Stimulated activated CD4-positive, alpha-beta T cell treated with anti-CD3 and anti-CD28 coated beads, Interleukin-12 subunit alpha, Interleukin-12 subunit beta, amount 100 ng/mL, for 48 hours (primary cell): ENCODE data around the gene UNC119B.

Experiments
- DNase-seq, 3 donors: peaks; one replicate each; pipeline ENCODE4 v3.0.0-alpha.2; 2020; ENCODE audit warnings: low read depth in 2 of 3, low spot score in 1 of 3

The UNC119B gene

DNA sequence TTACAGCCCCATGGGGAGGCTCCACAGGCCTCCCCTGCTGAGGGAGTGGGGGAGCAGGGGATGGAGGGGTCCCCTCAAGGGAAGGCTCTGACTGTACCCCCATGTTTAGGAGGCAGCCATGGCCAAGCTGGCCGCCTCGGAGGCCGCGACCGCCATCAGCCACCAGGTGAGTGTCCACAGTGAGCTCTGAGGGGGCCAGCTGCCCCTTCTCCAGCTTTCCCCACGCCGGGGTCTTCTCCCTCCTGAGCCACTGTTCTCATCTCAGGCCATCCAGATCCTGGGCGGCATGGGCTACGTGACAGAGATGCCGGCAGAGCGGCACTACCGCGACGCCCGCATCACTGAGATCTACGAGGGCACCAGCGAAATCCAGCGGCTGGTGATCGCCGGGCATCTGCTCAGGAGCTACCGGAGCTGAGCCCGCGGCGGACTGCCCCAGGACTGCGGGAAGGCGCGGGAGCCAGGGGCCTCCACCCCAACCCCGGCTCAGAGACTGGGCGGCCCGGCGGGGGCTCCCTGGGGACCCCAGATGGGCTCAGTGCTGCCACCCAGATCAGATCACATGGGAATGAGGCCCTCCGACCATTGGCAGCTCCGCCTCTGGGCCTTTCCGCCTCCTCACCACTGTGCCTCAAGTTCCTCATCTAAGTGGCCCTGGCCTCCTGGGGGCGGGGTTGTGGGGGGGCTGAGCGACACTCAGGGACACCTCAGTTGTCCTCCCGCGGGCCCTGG lies 28.9 kb downstream of the UNC119B start:
- DNase-seq, result no peak

DNA sequence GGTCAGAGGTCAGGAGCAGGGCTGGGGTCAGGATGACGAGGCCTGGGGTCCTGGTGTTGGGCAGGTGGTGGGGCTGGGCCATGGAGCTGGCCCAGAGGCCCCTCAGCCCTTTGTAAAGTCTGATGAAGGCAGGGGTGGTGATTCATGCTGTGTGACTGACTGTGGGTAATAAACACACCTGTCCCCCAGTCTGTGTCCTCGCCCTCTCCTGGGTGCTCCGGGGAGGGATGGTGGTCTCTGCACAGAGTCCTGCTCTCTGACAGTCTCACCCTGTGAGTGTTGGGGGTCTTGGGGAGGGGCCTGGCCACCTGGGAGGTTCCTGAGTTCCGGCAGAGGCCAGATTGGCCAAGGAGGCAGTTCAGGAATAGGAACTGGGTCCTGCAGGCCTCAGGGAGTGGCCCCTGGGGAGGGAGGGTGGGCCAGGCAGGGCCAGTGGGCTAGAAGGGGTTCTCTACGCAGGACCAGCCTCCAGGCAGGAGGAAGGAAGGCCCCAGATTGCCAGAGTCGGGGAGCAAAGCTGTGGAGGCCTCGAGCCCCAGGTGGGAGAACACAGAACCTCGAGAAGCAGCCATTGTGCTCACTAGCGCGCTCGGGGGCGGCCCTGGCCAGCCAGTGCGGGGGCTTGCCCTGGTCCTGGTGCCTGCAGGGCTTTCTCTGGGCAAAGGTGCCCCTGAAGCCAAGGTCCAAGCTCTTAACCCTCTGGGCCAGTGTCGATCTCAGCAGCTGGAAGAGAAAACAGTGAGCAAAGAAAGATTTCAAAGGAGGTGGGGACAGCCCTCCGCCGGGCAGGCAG lies 29.8 kb downstream of the UNC119B start:
- no peak for DNase-seq

DNA sequence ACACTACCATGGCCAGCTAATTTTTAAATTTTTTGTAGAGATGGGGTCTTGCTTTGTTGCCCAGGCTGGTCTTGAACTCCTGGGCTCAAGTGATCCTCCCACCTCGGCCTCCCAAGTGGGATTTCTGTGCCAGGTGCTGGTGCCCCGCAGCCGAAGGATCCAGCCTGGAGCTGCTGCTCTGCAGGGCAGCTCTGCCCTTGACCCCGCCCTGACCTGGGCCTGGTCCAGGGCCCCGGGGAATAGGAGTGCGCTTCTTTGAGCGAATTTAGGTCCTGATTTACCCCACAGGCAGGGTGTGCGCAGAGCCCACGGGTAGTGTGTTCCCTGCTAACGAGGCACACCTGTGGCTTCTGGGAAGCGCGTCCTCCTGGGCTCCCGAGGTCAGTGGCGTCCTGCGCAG lies 30.6 kb downstream of the UNC119B start:
- DNase-seq, result no peak

DNA sequence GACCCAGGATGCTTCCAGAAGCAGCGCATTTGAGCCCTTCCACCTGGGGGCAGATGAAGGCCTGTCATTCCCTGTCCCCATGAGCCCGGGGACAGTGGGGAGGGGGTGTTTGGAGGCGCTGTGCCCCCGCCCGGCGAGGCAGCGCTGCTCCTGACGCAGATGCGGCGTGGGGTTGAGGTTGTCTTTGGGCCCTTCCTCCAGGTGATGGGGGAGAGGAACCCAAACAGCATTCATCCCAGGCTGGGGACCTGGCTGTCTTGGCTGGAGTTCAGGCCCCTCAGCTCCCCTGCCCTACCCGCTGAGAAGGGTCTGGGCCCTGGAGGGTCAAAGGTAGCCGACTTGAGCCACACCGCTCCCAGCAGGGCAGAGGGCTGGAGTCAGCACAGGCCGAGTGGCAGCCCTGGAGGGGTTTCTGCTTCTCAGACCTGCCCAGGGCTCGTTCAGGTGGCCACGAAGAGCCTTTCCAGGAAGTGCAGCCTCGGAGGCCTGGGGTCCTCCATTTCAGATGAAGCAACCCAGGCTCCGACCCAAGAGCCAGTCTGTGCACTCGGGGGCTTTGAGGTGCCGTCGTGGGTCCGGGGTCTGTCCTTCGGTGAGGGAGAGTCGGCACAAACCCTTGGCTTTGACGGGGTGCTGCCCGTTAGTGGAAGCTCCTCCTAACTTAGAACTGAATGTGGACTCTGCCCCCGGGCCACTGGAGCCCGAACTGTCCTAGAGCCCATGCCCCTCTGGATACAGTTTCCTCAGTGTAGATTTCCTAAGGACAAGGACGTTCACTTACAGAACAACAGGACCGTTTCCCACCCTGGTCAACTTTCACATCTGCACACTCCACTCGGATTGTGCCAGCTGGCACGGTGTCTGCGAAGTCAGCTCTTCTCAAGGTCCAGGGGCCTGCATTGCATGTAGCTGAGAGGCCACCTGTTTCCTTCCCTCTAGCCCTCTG lies 31.5 kb downstream of the UNC119B start:
- DNase-seq, result no peak

DNA sequence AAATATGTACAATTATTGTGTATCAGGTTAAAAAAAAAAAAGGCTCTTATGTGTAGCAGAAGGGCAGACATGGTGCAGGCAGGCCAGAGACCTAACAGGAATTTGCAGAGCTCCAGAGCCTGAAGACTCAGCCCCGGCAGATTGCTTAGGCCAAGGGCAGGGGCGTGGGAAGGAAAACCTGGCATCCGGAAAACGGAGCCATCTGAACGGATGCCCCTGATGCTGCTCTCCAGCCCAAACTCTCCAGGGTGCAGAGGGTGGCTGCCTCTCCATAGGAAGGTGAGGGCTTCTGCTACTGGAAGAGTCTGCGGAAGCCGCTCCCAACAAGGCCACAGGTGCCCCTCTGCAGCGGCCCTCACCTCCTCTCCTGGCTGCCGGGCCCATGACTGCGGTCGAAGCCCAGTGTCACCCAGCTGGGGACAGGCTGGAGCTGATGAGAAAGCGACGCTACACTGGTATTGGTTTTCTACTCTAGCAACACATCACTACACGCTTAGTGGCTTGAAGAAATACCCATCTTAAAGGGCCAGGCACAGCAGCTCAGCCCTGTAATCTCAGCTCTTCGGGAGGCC lies 34.8 kb downstream of the UNC119B start:
- no peak for DNase-seq

DNA sequence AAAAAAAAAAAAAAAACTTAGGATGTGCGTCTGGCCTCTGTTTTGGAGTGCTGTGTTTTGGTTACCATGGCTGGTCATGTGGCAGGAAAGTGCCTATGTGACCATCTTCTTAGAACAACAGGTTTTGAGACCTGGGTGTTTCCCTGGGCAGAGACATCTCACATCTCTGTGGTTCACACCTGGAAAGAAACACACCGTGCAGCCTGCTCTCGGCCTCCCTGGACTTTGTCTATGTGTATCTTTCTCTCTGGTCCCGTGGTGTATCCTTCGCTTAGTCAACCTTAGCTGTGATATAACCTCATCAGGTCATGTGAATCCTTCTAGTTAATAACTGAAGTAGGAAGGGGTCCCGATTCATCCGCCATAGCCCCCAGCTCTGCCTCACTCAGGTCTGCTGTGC lies 38.0 kb downstream of the UNC119B start:
- no peak for DNase-seq

DNA sequence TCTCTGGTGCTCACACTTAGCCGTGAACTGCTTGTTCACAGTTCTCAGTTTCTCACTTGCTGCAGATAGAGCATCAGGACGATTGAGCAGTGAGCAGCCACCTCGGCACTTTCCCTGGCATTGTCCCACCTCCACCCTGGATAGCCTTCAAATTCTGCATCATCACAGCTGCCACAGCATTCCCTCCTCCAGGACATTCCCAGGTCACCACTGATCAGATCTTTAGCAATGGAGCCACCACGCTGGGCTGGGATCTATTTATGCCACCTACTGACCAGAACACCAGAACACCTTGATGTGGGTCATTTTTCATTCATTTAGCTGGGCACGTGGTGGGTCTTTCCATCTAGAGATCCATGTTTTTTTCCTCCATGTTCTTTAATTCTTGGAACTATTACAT lies 39.0 kb downstream of the UNC119B start:
- DNase-seq, result no peak

DNA sequence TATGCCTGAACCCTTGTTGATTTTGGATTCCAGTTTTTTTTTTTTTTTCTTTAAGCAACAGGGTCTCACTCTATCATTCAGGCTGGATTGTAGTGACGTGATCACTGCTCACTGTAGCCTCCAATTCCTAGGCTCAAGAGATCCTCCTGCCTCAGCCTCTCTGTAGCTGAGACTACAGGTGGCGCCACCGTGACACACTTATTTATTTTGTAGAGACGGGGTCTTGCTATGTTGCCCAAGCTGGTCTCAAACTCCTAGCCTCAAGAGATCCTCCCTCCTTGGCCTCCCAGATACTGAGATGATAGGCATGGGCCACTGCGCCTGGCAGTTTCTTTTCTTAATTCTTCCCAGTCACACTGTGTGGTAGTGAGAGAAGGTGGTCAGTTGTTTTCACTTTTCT lies 40.5 kb downstream of the UNC119B start:
- DNase-seq, result no peak

DNA sequence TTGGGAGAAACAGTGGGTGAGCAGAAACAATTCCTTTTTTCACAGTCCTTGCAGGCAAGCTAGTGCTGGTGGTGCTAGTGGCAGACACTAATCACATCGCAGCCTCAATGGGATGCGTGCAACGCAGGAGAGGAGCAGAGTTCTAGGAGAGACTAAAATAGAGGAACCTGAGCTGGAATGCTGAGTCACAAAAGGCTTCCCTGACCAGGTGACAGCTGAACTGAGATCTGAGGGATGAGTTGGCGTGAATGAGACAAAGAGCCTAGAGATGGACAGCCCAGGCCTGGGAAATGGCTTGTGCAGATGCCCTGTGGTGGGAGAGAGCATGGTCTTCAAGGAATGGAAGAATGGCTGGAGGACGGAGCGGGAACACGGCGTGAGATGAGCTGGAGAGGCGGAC lies 41.1 kb downstream of the UNC119B start:
- no peak for DNase-seq

DNA sequence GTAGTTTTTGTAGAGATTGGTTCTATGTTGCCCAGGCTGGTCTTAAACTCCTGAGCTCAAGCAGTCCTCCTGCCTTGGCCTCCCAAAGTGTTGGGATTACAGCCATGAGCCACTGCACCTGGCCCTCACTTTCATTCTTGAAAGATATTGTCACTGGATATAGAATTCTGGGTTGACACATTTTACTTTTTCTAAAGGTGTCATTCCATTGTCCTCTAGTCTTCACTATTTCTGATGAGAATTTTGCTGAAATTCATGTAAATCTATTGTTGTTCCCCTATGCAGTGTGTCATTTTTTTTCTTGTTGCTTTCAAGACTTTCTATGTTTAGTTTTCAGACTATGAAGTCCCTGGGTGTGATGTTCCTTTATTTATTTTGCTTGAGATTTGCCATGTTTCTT lies 44.5 kb downstream of the UNC119B start:
- no peak for DNase-seq

DNA sequence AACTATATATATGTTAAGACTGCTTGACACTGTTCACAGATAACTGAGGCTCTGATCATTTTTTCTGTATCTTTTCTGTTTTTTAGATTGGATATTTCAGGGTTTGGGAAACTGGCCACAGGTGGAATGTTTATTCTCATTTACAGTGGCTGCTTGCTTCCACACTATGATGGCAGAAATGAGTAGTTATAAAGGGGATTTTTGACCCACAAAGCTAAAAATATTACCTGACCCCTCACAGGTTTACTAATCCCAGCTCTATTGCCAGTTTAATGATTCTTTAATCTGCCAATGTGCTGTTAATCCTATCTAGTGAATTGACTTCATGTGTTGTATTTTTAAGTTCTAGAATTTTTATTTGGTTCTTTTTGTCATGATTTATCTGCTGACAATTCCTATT lies 45.0 kb downstream of the UNC119B start:
- no peak for DNase-seq

DNA sequence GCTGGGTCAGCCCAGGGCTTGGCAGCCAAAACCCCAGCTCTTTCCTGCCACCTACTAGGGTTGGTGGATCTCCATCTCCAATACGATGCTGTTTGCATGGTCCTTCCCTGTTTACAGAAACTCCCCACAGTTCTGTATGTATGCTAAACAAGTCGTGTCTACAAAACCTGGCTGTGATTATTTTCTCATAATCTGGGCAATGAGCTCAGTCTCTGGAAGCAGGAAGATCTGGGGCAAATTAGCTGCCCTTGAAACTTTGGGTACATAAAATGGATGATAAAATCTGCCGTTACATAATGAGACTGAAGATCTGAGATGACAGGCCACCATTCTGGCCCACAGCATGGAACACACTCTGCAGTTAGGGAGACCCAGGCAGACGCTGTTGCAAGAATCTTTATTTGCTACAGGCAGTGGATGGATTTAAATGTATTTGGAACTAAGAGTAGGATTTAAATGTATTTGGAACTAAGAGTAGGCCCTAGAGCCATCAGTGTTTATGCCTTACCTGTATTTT lies 47.0 kb downstream of the UNC119B start:
- DNase-seq, result no peak

DNA sequence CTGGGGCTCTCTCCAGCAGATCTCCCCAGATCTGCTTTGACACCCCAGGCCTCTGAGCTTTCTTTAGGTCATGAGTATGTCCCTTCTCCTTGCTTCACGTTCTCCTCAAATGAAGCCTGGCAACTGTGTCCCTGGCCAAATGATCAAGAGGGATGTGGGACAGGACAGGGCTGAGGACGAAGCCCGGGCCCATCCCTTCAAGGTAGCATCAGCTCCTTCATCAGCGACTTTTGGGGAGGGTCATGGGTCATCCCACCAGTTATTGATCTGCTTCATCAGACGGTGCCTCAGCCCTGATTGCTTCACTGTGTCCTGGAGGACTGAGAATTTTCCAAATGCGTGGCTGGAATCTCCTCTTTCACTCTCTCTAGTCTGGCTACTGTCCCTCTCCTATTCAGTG lies 47.7 kb downstream of the UNC119B start:
- DNase-seq, result no peak

DNA sequence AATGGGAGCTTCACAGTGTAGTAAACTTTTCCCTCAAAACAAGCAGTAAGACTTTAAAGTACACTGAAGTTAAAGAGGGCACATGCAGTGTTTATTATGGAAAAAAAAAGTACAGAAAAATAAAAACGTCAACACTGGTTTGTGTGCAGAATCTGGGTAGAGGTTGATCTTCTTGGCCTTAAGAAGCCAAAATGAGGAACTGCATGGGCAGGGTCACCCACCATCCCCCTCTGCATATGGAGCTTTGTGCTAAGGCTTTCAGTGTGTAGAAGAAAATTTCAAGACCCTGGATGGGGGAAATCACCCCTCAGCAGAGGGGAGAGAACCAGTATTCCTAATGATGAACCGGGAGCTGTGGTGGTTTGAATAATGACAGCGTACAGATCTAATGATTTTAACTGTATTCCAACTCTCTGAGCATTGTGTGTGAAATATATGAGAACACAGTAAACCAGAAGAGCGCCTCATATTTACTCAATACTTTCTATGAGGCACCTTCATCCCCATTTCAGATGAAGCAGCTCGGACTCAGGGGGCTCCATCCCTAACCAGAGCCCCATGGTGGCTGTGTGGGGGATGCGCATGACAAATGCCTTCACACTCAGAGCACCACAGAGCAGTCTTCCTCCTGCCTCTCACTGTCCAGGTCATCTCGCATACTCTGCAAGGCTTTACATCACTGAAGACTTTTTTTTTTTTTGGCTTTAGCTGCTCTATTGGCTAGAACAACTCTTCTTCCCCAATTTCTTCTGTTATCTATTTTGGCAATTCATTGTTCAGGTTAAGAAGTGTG lies 48.7 kb downstream of the UNC119B start:
- DNase-seq, result no peak

DNA sequence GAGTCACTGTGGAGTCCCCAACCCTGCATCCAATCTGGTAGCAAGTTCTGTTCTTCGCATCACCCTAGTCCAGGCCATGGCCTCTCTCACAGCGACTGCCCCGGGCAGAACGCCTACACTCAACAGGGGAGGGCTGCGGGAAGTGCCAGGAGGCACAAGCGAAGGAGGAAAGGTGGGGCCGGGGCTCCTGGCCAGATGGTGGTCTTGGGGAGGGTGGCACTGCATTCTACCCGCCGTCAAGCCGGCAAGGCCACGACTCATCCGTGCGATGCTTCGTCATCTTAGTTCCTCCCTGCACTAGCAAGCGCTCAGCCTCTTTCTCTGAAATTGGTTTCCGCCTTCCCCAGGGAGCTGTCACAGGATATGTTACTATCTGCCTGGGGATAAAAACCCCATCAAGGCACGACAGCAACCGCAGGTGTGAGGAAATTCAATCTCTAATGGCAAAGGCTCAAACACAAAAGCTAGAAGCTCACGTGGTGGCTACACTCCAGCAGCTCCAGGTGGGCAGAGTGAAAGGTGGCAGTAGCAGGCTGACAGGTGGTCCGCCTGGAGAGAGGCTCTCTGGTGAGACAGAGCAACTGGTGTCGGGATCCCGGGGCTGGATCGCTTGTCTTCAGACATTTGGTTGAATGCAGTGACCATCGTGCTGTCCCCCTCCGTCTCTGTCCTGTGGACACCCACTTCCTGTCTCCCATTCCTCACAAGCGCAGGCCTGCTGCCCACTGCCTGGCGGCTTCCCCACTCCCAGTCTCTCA lies 49.5 kb downstream of the UNC119B start:
- DNase-seq, result no peak

DNA sequence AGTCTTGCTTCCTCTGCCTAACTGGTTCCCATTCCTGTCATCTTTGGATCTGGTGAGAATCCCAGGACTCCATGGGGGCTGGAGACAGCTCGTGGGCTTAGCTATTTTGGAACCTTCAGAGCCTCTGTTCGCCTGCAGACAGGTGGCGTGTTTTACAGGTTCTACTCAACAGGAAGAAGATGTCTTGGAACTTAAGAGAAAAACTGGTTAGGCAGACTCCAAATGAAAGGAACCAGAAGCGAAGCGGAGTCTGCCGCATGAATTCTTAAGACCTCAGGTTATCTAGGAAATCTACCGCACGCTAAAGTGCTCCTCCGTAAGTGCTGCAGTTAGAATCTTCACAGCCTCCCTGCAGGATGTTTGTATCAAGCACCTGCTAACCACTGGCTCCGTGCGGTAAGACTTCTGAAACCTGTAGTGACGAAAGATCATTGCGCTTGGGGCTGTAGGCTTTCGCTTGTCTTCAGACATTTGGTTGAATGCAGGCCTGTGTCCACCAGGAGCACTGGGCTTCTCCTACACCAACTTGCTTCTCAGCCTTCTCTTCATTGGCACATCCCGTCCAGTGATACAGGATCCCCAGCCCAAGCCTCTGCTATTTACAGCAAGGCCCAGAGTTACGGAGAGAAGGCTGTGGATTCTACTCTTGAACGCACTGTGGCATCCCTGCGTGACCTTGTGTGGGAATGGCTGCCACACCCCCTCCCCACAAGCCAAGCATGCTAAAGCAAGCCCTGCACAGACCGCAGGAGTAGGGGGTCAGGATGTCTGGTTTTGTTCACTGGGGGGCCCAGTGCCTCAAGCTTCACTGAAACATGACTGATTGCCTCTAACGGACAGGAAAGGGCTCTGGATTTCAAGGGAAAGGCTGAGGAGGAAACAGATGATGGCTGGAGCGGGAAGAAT lies 50.3 kb downstream of the UNC119B start:
- no peak for DNase-seq

DNA sequence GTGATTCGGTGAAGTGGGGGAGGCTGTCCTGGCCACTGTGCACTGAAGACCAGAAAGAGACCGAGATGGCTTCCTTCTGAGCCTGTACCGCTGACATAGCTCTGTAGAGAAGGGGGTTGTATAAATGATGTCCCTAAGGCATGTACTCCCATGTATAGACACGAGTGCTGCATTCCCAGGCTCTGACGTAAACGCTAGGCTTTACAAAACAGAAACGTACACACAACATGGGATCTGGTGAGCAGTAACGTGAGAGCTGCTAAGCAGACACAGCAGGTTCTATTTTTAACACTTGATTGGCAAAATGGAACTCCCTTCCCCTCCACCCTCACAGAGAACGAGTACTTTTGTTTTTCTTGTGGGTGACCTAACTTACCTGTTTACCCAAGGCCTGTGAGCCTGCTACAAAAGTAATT lies 51.3 kb downstream of the UNC119B start:
- no peak for DNase-seq

DNA sequence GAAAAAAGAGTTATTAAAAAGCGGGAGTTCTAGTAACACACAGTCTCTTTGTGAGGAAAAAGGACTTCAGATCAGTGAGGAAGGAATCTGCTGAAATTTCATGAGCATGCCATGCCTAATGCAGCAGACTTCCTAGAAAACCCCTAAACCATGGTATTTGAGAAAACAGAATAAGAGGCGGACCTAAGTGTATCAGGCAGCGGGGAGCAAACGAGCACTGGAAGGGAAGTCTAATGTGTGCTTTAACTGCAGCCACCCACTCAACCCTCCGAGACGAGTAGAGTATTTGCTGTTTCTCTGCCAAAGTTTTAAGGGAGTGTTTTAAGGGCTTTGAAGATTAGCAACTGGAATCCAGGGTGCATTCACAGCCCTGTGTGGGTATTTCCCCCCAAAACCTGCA lies 51.8 kb downstream of the UNC119B start:
- DNase-seq, result no peak

DNA sequence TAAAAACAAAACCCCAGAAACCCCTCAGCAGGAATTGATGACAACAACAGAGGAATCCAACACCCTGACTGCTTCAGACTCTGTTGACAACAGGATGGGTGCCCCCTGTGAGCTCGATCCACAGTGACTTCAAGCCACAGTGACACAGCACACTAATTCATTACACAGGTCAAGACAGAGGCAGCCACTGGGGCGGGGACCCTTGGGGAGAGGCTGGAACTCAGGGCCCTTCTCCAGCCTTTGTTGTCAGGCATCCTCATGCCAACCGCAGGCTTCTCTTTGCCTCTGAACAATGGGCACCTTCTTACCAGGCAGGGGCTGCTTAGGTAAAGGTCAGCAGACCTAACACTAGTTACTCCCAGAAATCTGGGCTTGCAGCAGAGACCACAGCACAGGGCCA lies 53.0 kb downstream of the UNC119B start:
- no peak for DNase-seq
